HG03196 (cell line): ENCODE results near the gene CPVL.
"Not testable (repeated sequence)": the region's sequence is repeated elsewhere in the genome, so short reads cannot be mapped to it uniquely, and the experiment has no call there.

Source experiments
- ATAC-seq: cut with Tn5 transposase; IDR thresholded peaks from one replicate; pipeline ENCODE4 v1.9.1; 2021; ENCODE audit not compliant: unreplicated experiment

Gene CPVL

GRCh38 chr7:29120955-29121354 lies 25.4 kb downstream of the CPVL start:
- ATAC-seq = no peak

- no peak for ATAC-seq
Measured at GRCh38 chr7:29119538-29119937, 26.8 kb downstream of the CPVL start.

- no peak for ATAC-seq
Measured at GRCh38 chr7:29116361-29117200, 29.8 kb downstream of the CPVL start.

- no peak for ATAC-seq
Measured at GRCh38 chr7:29115753-29116152, 30.6 kb downstream of the CPVL start.

- no peak for ATAC-seq
Measured at GRCh38 chr7:29115130-29115687, 31.1 kb downstream of the CPVL start.

- ATAC-seq = not testable (repeated sequence)
Measured at GRCh38 chr7:29114266-29114665, 32.1 kb downstream of the CPVL start.

- ATAC-seq = no peak
Measured at GRCh38 chr7:29113384-29114102, 32.8 kb downstream of the CPVL start.

- no peak for ATAC-seq
Measured at GRCh38 chr7:29112721-29113120, 33.6 kb downstream of the CPVL start.

- no peak for ATAC-seq
Measured at GRCh38 chr7:29109899-29110298, 36.4 kb downstream of the CPVL start.

GRCh38 chr7:29109358-29109757 lies 37.0 kb downstream of the CPVL start:
- no peak for ATAC-seq

- no peak for ATAC-seq
Measured at GRCh38 chr7:29107056-29107455, 39.3 kb downstream of the CPVL start.

GRCh38 chr7:29106669-29106988 lies 39.7 kb downstream of the CPVL start:
- ATAC-seq = no peak

GRCh38 chr7:29105752-29106668 lies 40.3 kb downstream of the CPVL start:
- ATAC-seq = peak; percentile 68

- ATAC-seq = no peak
Measured at GRCh38 chr7:29105191-29105590, 41.1 kb downstream of the CPVL start.

- ATAC-seq = no peak
Measured at GRCh38 chr7:29102558-29103151, 43.7 kb downstream of the CPVL start.

- ATAC-seq = no peak
Measured at GRCh38 chr7:29100924-29101323, 45.4 kb downstream of the CPVL start.

- ATAC-seq = no peak
Measured at GRCh38 chr7:29099896-29100847, 46.2 kb downstream of the CPVL start.

GRCh38 chr7:29096446-29096730 lies 49.9 kb downstream of the CPVL start:
- ATAC-seq = no peak

- no peak for ATAC-seq
Measured at GRCh38 chr7:29095631-29096445, 50.5 kb downstream of the CPVL start.
